ENCODE measurements around the gene ROBO1. TPM values are rescaled to one million over a fixed set of nuclear protein-coding genes. Genes with fewer than 3 reads are reported as not detected.

ROBO1 gene
- total RNA-seq, 1 donor from 2014 or later: 27.1 TPM

DNA sequence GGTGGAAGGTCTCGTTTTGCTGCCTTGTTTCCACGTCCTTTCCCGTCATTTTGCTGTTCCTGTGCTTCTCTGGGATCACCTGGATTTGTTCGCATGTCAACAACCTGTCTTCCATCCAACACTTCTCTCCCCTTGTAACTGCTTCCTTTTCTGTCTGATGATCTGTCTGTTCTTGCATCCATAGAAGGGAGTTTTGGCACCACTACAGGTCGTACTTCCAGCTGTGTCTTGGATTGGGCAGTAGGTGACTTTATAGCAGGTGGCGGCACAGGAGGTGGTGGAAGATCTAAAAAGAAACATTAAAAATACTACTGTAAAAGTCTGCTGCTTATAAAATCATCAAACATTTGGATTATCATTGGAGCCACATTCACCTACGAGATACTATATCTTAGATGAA lies 1161.0 kb downstream of the ROBO1 start:
- H3K4me3 ChIP-seq: no peak overlapping the region
- H3K36me3 ChIP-seq: no peaks in the 10 kb centered on the region
- TF ChIP-seq, protein P1, sequence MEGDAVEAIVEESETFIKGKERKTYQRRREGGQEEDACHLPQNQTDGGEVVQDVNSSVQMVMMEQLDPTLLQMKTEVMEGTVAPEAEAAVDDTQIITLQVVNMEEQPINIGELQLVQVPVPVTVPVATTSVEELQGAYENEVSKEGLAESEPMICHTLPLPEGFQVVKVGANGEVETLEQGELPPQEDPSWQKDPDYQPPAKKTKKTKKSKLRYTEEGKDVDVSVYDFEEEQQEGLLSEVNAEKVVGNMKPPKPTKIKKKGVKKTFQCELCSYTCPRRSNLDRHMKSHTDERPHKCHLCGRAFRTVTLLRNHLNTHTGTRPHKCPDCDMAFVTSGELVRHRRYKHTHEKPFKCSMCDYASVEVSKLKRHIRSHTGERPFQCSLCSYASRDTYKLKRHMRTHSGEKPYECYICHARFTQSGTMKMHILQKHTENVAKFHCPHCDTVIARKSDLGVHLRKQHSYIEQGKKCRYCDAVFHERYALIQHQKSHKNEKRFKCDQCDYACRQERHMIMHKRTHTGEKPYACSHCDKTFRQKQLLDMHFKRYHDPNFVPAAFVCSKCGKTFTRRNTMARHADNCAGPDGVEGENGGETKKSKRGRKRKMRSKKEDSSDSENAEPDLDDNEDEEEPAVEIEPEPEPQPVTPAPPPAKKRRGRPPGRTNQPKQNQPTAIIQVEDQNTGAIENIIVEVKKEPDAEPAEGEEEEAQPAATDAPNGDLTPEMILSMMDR (IDR thresholded peaks at IDR 0.05): no peak
- intact Hi-C loops (cut with DNase I): no loop called here
- no peak overlapping the region for H3K27ac ChIP-seq
- no peaks in the 10 kb centered on the region for H3K9me3 ChIP-seq
- no peaks in the 10 kb centered on the region for H3K4me1 ChIP-seq
- DNase-seq (no peak), ATAC-seq (no peak)
- no peaks in the 10 kb centered on the region for H3K27me3 ChIP-seq

DNA sequence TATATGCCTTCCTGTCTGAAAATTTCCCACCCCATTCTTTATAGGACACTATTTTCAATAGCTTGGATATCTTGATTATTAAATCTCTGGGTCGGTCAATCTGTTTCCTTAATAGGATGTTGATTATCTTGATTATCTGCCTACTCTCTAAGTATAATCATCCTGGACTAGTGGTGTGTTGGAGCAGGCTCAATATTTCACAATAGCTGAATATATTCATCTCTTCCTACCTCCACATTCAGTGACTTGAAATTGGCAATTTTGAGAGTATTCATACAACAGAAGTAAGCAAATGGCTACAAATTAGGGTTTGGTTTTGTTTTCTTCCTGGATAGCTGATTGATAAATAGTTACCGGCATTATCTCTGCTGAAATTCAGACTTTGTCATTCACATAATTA lies 1162.6 kb downstream of the ROBO1 start:
- intact Hi-C loops (cut with DNase I): no loop called here

DNA sequence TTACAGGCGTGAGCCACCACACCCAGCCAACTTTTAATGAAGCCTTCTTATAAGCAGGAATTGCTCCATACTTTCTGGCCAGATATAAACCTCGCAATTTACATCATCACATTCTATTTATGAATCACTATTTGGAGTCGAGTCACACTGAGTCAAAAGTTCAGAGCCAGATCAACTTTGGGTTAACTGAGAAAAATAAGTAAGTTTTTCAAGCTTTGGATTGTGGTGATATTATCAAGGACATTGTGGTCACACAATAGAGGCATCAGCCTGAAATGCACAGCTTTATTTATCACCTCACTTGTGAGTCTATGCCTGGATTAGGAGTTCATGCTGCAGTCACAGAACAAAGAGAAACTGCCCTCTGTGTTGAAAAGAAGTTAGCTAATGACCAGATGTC lies 1163.5 kb downstream of the ROBO1 start:
- Histone ChIP-seq H3K4me3 (no peak overlapping the region), H3K27ac (no peak overlapping the region), H3K9me3 (no peaks in the 10 kb centered on the region), H3K4me1 (no peaks in the 10 kb centered on the region), H3K36me3 (no peaks in the 10 kb centered on the region), H3K27me3 (no peaks in the 10 kb centered on the region)
- ATAC-seq (no peak), DNase-seq (no peak)
- TF ChIP-seq, protein P1 (IDR thresholded peaks at IDR 0.05): no peak
- intact Hi-C loops (cut with DNase I): no loop called here

More for the DNA sequence above, 1162.6 kb downstream of the ROBO1 start:
- Histone ChIP-seq H3K9me3 (no peaks in the 10 kb centered on the region), H3K27ac (no peak overlapping the region), H3K27me3 (no peaks in the 10 kb centered on the region), H3K36me3 (no peaks in the 10 kb centered on the region), H3K4me1 (no peaks in the 10 kb centered on the region), H3K4me3 (no peak overlapping the region)
- ATAC-seq (no peak), DNase-seq (no peak)
- TF ChIP-seq, protein P1 (IDR thresholded peaks at IDR 0.05): no peak

DNA sequence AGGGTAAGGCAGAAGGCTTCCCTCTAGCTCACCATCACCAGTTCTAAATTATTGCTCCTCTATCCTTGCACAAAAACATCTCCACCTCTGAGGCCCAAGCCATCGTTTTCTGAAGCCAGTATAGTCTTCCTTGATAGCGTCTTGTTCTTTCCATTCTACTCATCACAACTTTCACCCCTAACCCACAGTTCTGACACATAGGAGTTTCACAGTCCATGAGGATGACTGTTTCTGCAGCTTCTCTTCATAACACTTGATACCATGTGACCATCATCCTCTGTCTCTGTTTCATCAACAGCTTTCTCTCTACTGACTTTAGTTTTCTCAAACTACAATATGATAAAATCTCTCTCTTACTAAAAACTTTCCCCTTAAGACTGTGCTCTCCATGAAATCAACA lies 1166.5 kb downstream of the ROBO1 start:
- Histone ChIP-seq H3K4me1 (no peaks in the 10 kb centered on the region), H3K27me3 (no peaks in the 10 kb centered on the region), H3K9me3 (no peaks in the 10 kb centered on the region), H3K27ac (no peak overlapping the region), H3K4me3 (no peak overlapping the region), H3K36me3 (no peaks in the 10 kb centered on the region)
- DNase-seq (no peak), ATAC-seq (no peak)
- TF ChIP-seq, protein P1 (IDR thresholded peaks at IDR 0.05): no peak
- intact Hi-C loops (cut with DNase I): no loop called here

DNA sequence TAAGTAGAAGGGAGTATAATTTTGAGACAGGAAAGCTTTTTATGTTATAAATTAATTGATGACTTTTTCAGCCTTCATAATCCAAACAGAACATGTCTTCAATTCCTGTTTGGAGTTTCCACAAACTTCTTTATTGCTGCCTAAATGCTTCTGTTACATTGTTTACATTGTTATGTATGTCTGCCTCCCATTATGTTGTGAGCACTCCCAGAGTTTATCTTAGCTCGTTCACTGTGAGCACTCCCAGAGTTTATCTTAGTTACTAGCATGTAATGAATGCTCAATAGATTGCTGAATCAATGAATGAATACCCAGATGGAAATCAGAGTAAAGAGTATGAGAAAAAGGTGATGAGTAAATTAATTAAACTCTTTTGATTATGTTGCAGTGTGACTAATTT lies 1178.0 kb downstream of the ROBO1 start:
- H3K4me3 ChIP-seq: no peak overlapping the region
- TF ChIP-seq, protein P1 (IDR thresholded peaks at IDR 0.05): no peak
- no peaks in the 10 kb centered on the region for H3K4me1 ChIP-seq
- H3K9me3 ChIP-seq: no peaks in the 10 kb centered on the region
- ATAC-seq: no peak
- H3K36me3 ChIP-seq: no peaks in the 10 kb centered on the region
- H3K27ac ChIP-seq: no peak overlapping the region
- no peaks in the 10 kb centered on the region for H3K27me3 ChIP-seq
- DNase-seq: no peak
- intact Hi-C loops (cut with DNase I): no loop called here

All from upper lobe of right lung (tissue), 1 donor.